IMR-90 (cell line): ENCODE data around the gene DBP. TPM values are rescaled to one million over a fixed set of nuclear protein-coding genes. Genes with fewer than 3 reads are reported as not detected.

ENCODE experiments used
- ATAC-seq: fragments of 200-7000 bp; cut with Tn5 transposase; 2 replicates; pipeline ENCODE4 v1.9.1; 2020; ENCODE audit warnings: low read depth, mild to moderate bottlenecking, moderate library complexity
- BruUV-seq: library from RNA; stranded (reverse); fragments of 400-500 nt; replicated peaks from 2 replicates; lab custom pipeline; 2021; lab: Mats Ljungman, UMichigan
- CTCF ChIA-PET: fragments of 300-600 bp; formaldehyde crosslinking; extraction: SDS; loops from one replicate; lab custom pipeline; 2021; ENCODE audit warnings: antibody characterized with exemption; lab: Yijun Ruan, JAX
- POLR2A ChIA-PET: fragments of 300-600 bp; sonication (Branson Sonifier 250); formaldehyde crosslinking; loops from one replicate; lab custom pipeline; 2022; ENCODE audit warnings: antibody characterized with exemption; ENCODE audit not compliant: unreplicated experiment; lab: Charles Lee
- DNase-seq: peaks from one replicate; pipeline ENCODE4 v3.0.0; 2013
- H2AFZ ChIP-seq: replicated peaks from 2 replicates; pipeline ENCODE3; 2013; ENCODE audit warnings: low read length, mild to moderate bottlenecking; ENCODE audit not compliant: poor library complexity
- H2AK5ac ChIP-seq: 2 replicates; pipeline ENCODE4 v1.6.1; 2013; ENCODE audit warnings: low read depth, low read length, inconsistent platforms
- H2AK9ac ChIP-seq: replicated peaks from 2 replicates; pipeline ENCODE3; 2013; ENCODE audit warnings: mild to moderate bottlenecking, low read depth, low read length, moderate library complexity; ENCODE audit not compliant: poor library complexity
- H2BK120ac ChIP-seq: 2 replicates; pipeline ENCODE4 v1.6.1; 2013; ENCODE audit warnings: low read depth, low read length, inconsistent platforms
- H2BK15ac ChIP-seq: 3 replicates; pipeline ENCODE4 v1.6.1; 2013; ENCODE audit warnings: low read depth, low read length, inconsistent platforms
- H2BK20ac ChIP-seq: 2 replicates; pipeline ENCODE4 v1.6.1; 2013; ENCODE audit warnings: low read depth, mild to moderate bottlenecking, inconsistent platforms, low read length, moderate library complexity
- H2BK5ac ChIP-seq: 2 replicates; pipeline ENCODE4 v1.6.1; 2013; ENCODE audit warnings: mild to moderate bottlenecking, low read depth, low read length, inconsistent platforms; ENCODE audit not compliant: poor library complexity, severe bottlenecking
- H3K14ac ChIP-seq: replicated peaks from 2 replicates; pipeline ENCODE4 v1.6.1; 2013; ENCODE audit warnings: low read depth, low read length, inconsistent platforms
- H3K18ac ChIP-seq: 2 replicates; pipeline ENCODE4 v1.6.1; 2013; ENCODE audit warnings: low read depth, low read length, control low read depth
- H3K23ac ChIP-seq: 2 replicates; pipeline ENCODE4 v1.6.1; 2013; ENCODE audit warnings: low read depth, low read length, inconsistent platforms
- H3K27ac ChIP-seq: 2 replicates; pipeline ENCODE4 v1.5.1; 2013; ENCODE audit warnings: mild to moderate bottlenecking, control low read depth, low read length; ENCODE audit not compliant: insufficient read depth
- H3K27me3 ChIP-seq: 2 replicates; pipeline ENCODE4 v1.6.1; 2013; ENCODE audit warnings: low read length; ENCODE audit not compliant: control insufficient read depth, insufficient read depth
- H3K36me3 ChIP-seq: 2 replicates; pipeline ENCODE4 v1.6.1; 2013; ENCODE audit warnings: low read length, mixed read lengths; ENCODE audit not compliant: control insufficient read depth, insufficient read depth
- H3K4ac ChIP-seq: 2 replicates; pipeline ENCODE4 v1.6.1; 2013; ENCODE audit warnings: low read depth, low read length, inconsistent platforms
- H3K4me1 ChIP-seq: 2 replicates; pipeline ENCODE4 v1.6.1; 2013; ENCODE audit warnings: low read length, mixed read lengths; ENCODE audit not compliant: control insufficient read depth, insufficient read depth
- H3K4me2 ChIP-seq: 2 replicates; pipeline ENCODE4 v1.6.1; 2013; ENCODE audit warnings: low read depth, mild to moderate bottlenecking, control low read depth, low read length, moderate library complexity
- H3K4me3 ChIP-seq: 2 replicates; pipeline ENCODE4 v1.5.1; 2013; ENCODE audit warnings: low read depth, mild to moderate bottlenecking, control low read depth, low read length, moderate library complexity; ENCODE audit not compliant: insufficient read depth
- H3K56ac ChIP-seq: 2 replicates; pipeline ENCODE4 v1.6.1; 2013; ENCODE audit warnings: low read length, inconsistent platforms; ENCODE audit not compliant: insufficient read depth; ENCODE audit errors: extremely low read depth
- H3K79me1 ChIP-seq, 2 experiments: 2 replicates each; pipeline ENCODE4 v1.6.1; 2013; ENCODE audit warnings: low read length in 2 of 2, inconsistent platforms in 1 of 2, low read depth in 1 of 2
- H3K9ac ChIP-seq: 2 replicates; pipeline ENCODE4 v1.6.1; 2013; ENCODE audit warnings: low read depth, low read length, control low read depth
- H3K9me1 ChIP-seq: 2 replicates; pipeline ENCODE4 v1.6.1; 2013; ENCODE audit warnings: low read length, inconsistent platforms; ENCODE audit not compliant: insufficient read depth
- H3K9me3 ChIP-seq: 2 replicates; pipeline ENCODE4 v1.6.1; 2013; ENCODE audit warnings: low read length; ENCODE audit not compliant: control insufficient read depth, insufficient read depth
- H4K20me1 ChIP-seq: 2 replicates; pipeline ENCODE4 v1.6.1; 2013; ENCODE audit warnings: low read length, inconsistent platforms; ENCODE audit not compliant: insufficient read depth
- H4K5ac ChIP-seq: 2 replicates; pipeline ENCODE4 v1.6.1; 2013; ENCODE audit warnings: mild to moderate bottlenecking, low read depth, low read length, control low read depth
- H4K8ac ChIP-seq, 2 experiments: 2 replicates each; pipeline ENCODE4 v1.6.1; 2013; ENCODE audit warnings: low read depth in 2 of 2, low read length in 2 of 2, control low read depth in 1 of 2, inconsistent platforms in 1 of 2
- H4K91ac ChIP-seq: 2 replicates; pipeline ENCODE4 v1.6.1; 2013; ENCODE audit warnings: low read depth, low read length, inconsistent platforms; ENCODE audit not compliant: insufficient read depth
- CTCF ChIP-seq: conservative IDR thresholded peaks from 2 replicates; pipeline ENCODE4 v1.5.1; 2012; ENCODE audit warnings: mild to moderate bottlenecking, low read depth, low read length, improper control_type of control experiment
- RFX5 ChIP-seq: IDR thresholded peaks from 2 replicates; pipeline ENCODE4 v1.8.0; 2012; ENCODE audit warnings: low read depth, mild to moderate bottlenecking, low read length, moderate library complexity
- WGBS, 2 experiments: methylation state at CpG; one replicate each; pipeline versions ENCODE4 v1.1.5 to v1.1.7; 2013; ENCODE audit warnings: missing lambda C conversion rate in 2 of 2; ENCODE audit not compliant: insufficient read length in 1 of 2; ENCODE audit errors: extremely low coverage in 2 of 2; 5-methylcytosine and 5-hydroxymethylcytosine counted together
- dilution Hi-C: fragments of 300-500 bp; cut with HindIII; formaldehyde crosslinking; loops from one replicate; pipeline ENCODE4 v1.14.3; 2018; ENCODE audit warnings: low sequenced_read_pairs; ENCODE audit not compliant: unreplicated experiment
- in situ Hi-C: fragments of 300-500 bp; cut with MboI; formaldehyde crosslinking; loops from 3 replicates; pipeline ENCODE4 v1.14.3; 2019; ENCODE audit warnings: low sequenced_read_pairs, inconsistent platforms, mixed read lengths
- intact Hi-C: fragments of 100-400 bp; cut with micrococcal nuclease; formaldehyde crosslinking; loops from 2 replicates; pipeline ENCODE4 v1.10.0; 2022
- polyA plus RNA-seq, 3 experiments: library from polyadenylated mRNA; depleted of rRNA; stranded (reverse); fragments of >200 nt; gene quantifications; 2 replicates each; pipeline ENCODE4 v1.2.3, GENCODE V29; 2012; ENCODE audit warnings: low replicate concordance in 1 of 3
- total RNA-seq: library from RNA; depleted of rRNA; stranded (reverse); fragments of >200 nt; gene quantifications from 2 replicates; pipeline ENCODE4 v1.2.3, GENCODE V29; 2012

The DBP gene
- total and polyA plus RNA-seq, 2 of the 4 experiments (the other 2 are of a cell fraction) = 3.0 to 3.6 TPM

DNA sequence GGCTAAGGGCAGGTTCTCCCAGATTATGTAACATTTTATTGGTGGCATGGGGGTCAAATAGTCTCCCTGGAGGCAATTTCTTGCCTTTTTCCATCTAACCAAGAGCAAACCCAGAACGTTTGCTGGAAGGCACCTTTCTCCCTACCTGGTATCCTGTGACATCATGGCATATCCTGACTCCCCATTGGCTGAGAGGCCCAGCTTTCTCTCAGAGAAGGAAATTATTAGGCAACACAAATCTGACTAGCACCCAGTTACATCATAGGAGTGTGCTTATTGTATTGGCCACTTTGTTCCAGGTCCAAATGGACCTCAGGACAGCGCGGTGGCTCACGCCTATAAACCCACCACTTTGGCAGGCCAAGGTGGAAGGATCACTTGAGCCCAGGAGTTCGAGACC, 22.6 kb upstream of the DBP start:
- no TSS peak for BruUV-seq
- Histone ChIP-seq H2BK5ac (no peak overlapping the region), H3K9ac (no peak overlapping the region), H2BK120ac (no peak overlapping the region), H4K8ac (no peak overlapping the region), H3K56ac (no peak overlapping the region), H3K4me1 (peaks cover 3% of the 10 kb centered on the region), H3K4ac (no peak overlapping the region), H3K27ac (no peak overlapping the region), H3K4me3 (no peak overlapping the region), H2AK9ac (no peak overlapping the region), H2AFZ (no peak overlapping the region), H3K9me1 (peaks cover 3% of the 10 kb centered on the region; the same call in 1 of the 2 replicates), H3K9me3 (no peaks in the 10 kb centered on the region), H3K18ac (no peak overlapping the region), H3K79me1 (no peaks in the 10 kb centered on the region), H2AK5ac (peak overlapping the region; percentile 34; the same call in 1 of the 2 replicates), H4K91ac (no peak overlapping the region), H2BK15ac (no peak overlapping the region), H4K20me1 (no peaks in the 10 kb centered on the region), H3K27me3 (no peaks in the 10 kb centered on the region), H3K4me2 (no peak overlapping the region), H4K5ac (no peak overlapping the region), H3K36me3 (no peaks in the 10 kb centered on the region), H3K23ac (no peak overlapping the region), H2BK20ac (no peak overlapping the region), H3K14ac (no peak overlapping the region)
- dilution Hi-C loops = no loop called here
- ATAC-seq (no peak), DNase-seq (no peak)
- WGBS, 2 experiments = 91% methylated on average over 4 of the region's 5 CpGs; no CpG with 5 or more reads in 1 of the 2 experiments
- intact Hi-C loops = no loop called here
- ChIA-PET POLR2A (no interaction called here), CTCF (no interaction called here)
- TF ChIP-seq RFX5 (peak; percentile 84), CTCF (no peak)
- in situ Hi-C loops = no loop called here
